IPS-18c (cell line): ENCODE data around the gene UGT1A10.
"Not testable (repeated sequence)": the region's sequence is repeated elsewhere in the genome, so short reads cannot be mapped to it uniquely, and the experiment has no call there.

Experiments
- H3K4me3 ChIP-seq: 2 replicates; pipeline ENCODE4 v1.7.0; 2013; ENCODE audit warnings: low read depth, mild to moderate bottlenecking, low read length, moderate library complexity; ENCODE audit not compliant: insufficient read depth
- H3K9me3 ChIP-seq: one replicate; pipeline ENCODE4 v1.6.1; 2013; ENCODE audit warnings: mild to moderate bottlenecking, low read length, moderate library complexity; ENCODE audit not compliant: control insufficient read depth, insufficient read depth

UGT1A10 gene

GRCh38 chr2:233636306-233636705 lies at the start of gene UGT1A10:
Gene UGT1A10, plus strand, starts transcription at chr2:233636448. Its CDS starts 75 bp downstream, at chr2:233636523.
- H3K9me3 ChIP-seq, H3K4me3 ChIP-seq: not testable (repeated sequence)

GRCh38 chr2:233588400-233588799 lies 47.8 kb upstream of the UGT1A10 start:
- Histone ChIP-seq H3K4me3 (no peak overlapping the region), H3K9me3 (peaks cover 4% of the 10 kb centered on the region)

GRCh38 chr2:233592706-233593105 lies 43.5 kb upstream of the UGT1A10 start:
- H3K4me3 ChIP-seq: not testable (repeated sequence)
- peaks cover 12% of the 10 kb centered on the region for H3K9me3 ChIP-seq

- no peak overlapping the region for H3K4me3 ChIP-seq
- peaks cover 12% of the 10 kb centered on the region for H3K9me3 ChIP-seq
Observed at GRCh38 chr2:233593201-233593600, 43.0 kb upstream of the UGT1A10 start.

GRCh38 chr2:233597522-233597921 lies 38.7 kb upstream of the UGT1A10 start:
- H3K4me3 ChIP-seq: no peak overlapping the region
- peaks cover 9% of the 10 kb centered on the region for H3K9me3 ChIP-seq

- H3K4me3 ChIP-seq: no peak overlapping the region
- H3K9me3 ChIP-seq: peaks cover 9% of the 10 kb centered on the region
Observed at GRCh38 chr2:233598952-233599351, 37.3 kb upstream of the UGT1A10 start.

GRCh38 chr2:233600386-233600785 lies 35.9 kb upstream of the UGT1A10 start:
- Histone ChIP-seq H3K9me3 (peaks cover 4% of the 10 kb centered on the region), H3K4me3 (no peak overlapping the region)

GRCh38 chr2:233602076-233602475 lies 34.2 kb upstream of the UGT1A10 start:
- no peak overlapping the region for H3K4me3 ChIP-seq
- H3K9me3 ChIP-seq: no peaks in the 10 kb centered on the region

GRCh38 chr2:233603520-233603919 lies 32.7 kb upstream of the UGT1A10 start:
- Histone ChIP-seq H3K9me3 (no peaks in the 10 kb centered on the region), H3K4me3 (no peak overlapping the region)

GRCh38 chr2:233604826-233605225 lies 31.4 kb upstream of the UGT1A10 start:
- Histone ChIP-seq H3K4me3 (no peak overlapping the region), H3K9me3 (no peaks in the 10 kb centered on the region)

GRCh38 chr2:233605680-233606079 lies 30.6 kb upstream of the UGT1A10 start:
- no peaks in the 10 kb centered on the region for H3K9me3 ChIP-seq
- H3K4me3 ChIP-seq: no peak overlapping the region

GRCh38 chr2:233611284-233611683 lies 25.0 kb upstream of the UGT1A10 start:
- H3K9me3 ChIP-seq: no peaks in the 10 kb centered on the region
- no peak overlapping the region for H3K4me3 ChIP-seq

- H3K4me3 ChIP-seq, H3K9me3 ChIP-seq: not testable (repeated sequence)
Observed at GRCh38 chr2:233617476-233617875, 18.8 kb upstream of the UGT1A10 start, which contains the start of gene UGT1A8. Gene UGT1A8, plus strand, starts transcription at chr2:233617633. Its CDS starts 75 bp downstream, at chr2:233617708.

GRCh38 chr2:233620204-233620603 lies 16.0 kb upstream of the UGT1A10 start:
- Histone ChIP-seq H3K9me3 (no peaks in the 10 kb centered on the region), H3K4me3 (no peak overlapping the region)

- not testable (repeated sequence) for H3K4me3 ChIP-seq, H3K9me3 ChIP-seq
Observed at GRCh38 chr2:233621863-233622262, 14.4 kb upstream of the UGT1A10 start.

GRCh38 chr2:233627331-233628025 lies 8.8 kb upstream of the UGT1A10 start:
- Histone ChIP-seq H3K9me3 (no peaks in the 10 kb centered on the region), H3K4me3 (no peak overlapping the region)

GRCh38 chr2:233638836-233639235 lies 2.6 kb downstream of the UGT1A10 start:
- Histone ChIP-seq H3K4me3 (no peak overlapping the region), H3K9me3 (no peaks in the 10 kb centered on the region)

GRCh38 chr2:233639860-233640259 lies 3.6 kb downstream of the UGT1A10 start:
- Histone ChIP-seq H3K4me3 (no peak overlapping the region), H3K9me3 (no peaks in the 10 kb centered on the region)

GRCh38 chr2:233643128-233643527 lies 6.9 kb downstream of the UGT1A10 start:
- peaks cover 7% of the 10 kb centered on the region for H3K9me3 ChIP-seq
- H3K4me3 ChIP-seq: no peak overlapping the region
